Pulmonary artery endothelial cell (primary cell): ENCODE results near the gene TAGLN2. TPM values are rescaled to one million over a fixed set of nuclear protein-coding genes. Genes with fewer than 3 reads are reported as not detected.
"Not testable (repeated sequence)": the region's sequence is repeated elsewhere in the genome, so short reads cannot be mapped to it uniquely, and the experiment has no call there.

ENCODE experiments used
- DNase-seq: peaks from one replicate; pipeline ENCODE4 v3.0.0-alpha.2; 2011; ENCODE audit warnings: low read depth, low spot score
- total RNA-seq: library from RNA; depleted of rRNA; stranded (reverse); fragments of >200 nt; gene quantifications from 2 replicates; pipeline ENCODE4 v1.2.3, GENCODE V29; 2014

Gene TAGLN2
- total RNA-seq, 1 donor from 2014 or later, result 627 TPM

GRCh38 chr1:159900755-159901360, 24.4 kb downstream of the TAGLN2 start:
- no peak for DNase-seq

- peak; percentile 53 for DNase-seq
Measured at GRCh38 chr1:159900086-159900680, 25.1 kb downstream of the TAGLN2 start, which contains the start of gene CFAP45. Gene CFAP45 (minus strand): TSS chr1:159900165. CDS start chr1:159900098, 67 bp downstream.

GRCh38 chr1:159899634-159900033, 25.7 kb downstream of the TAGLN2 start:
- not testable (repeated sequence) for DNase-seq

GRCh38 chr1:159898527-159898926, 26.8 kb downstream of the TAGLN2 start:
- no peak for DNase-seq

GRCh38 chr1:159897962-159898361, 27.3 kb downstream of the TAGLN2 start:
- no peak for DNase-seq

GRCh38 chr1:159896546-159896930, 28.8 kb downstream of the TAGLN2 start:
- no peak for DNase-seq

- DNase-seq, result no peak
Measured at GRCh38 chr1:159895836-159896545, 29.3 kb downstream of the TAGLN2 start.

- no peak for DNase-seq
Measured at GRCh38 chr1:159895286-159895685, 30.0 kb downstream of the TAGLN2 start.

GRCh38 chr1:159892944-159893343, 32.4 kb downstream of the TAGLN2 start:
- DNase-seq, result no peak

- peak; percentile 79 for DNase-seq
Measured at GRCh38 chr1:159891275-159892157, 33.8 kb downstream of the TAGLN2 start.

- DNase-seq, result no peak
Measured at GRCh38 chr1:159890390-159890789, 34.9 kb downstream of the TAGLN2 start.

GRCh38 chr1:159889821-159890252, 35.5 kb downstream of the TAGLN2 start:
- DNase-seq, result peak; percentile 71

GRCh38 chr1:159889202-159889601, 36.1 kb downstream of the TAGLN2 start:
- no peak for DNase-seq

- no peak for DNase-seq
Measured at GRCh38 chr1:159884296-159884695, 41.0 kb downstream of the TAGLN2 start.

- no peak for DNase-seq
Measured at GRCh38 chr1:159883134-159883533, 42.2 kb downstream of the TAGLN2 start.

- no peak for DNase-seq
Measured at GRCh38 chr1:159882527-159882862, 42.8 kb downstream of the TAGLN2 start.

GRCh38 chr1:159881622-159882526, 43.4 kb downstream of the TAGLN2 start:
- peak; percentile 85 for DNase-seq

GRCh38 chr1:159880430-159880829, 44.9 kb downstream of the TAGLN2 start:
- DNase-seq, result no peak

- DNase-seq, result no peak
Measured at GRCh38 chr1:159879977-159880376, 45.3 kb downstream of the TAGLN2 start.

- no peak for DNase-seq
Measured at GRCh38 chr1:159879136-159879535, 46.2 kb downstream of the TAGLN2 start.
